Fibroblast of lung (primary cell): ENCODE measurements around the gene PECR. TPM values are rescaled to one million over a fixed set of nuclear protein-coding genes. Genes with fewer than 3 reads are reported as not detected.

Experiments
- DNase-seq, 2 donors: peaks; one replicate each; pipeline versions ENCODE4 v3.0.0 to v3.0.0-alpha.2; 2010; ENCODE audit warnings: low read depth in 2 of 2
- H2AFZ ChIP-seq: 2 replicates; pipeline ENCODE4 v1.5.1; 2012; ENCODE audit warnings: low read length, control low read depth, inconsistent platforms
- H3K27ac ChIP-seq: 2 replicates; pipeline ENCODE4 v1.5.1; 2011; ENCODE audit warnings: low read length, control low read depth; ENCODE audit not compliant: insufficient read depth
- H3K27me3 ChIP-seq: 2 replicates; pipeline ENCODE4 v1.5.1; 2011; ENCODE audit warnings: mild to moderate bottlenecking, low read length; ENCODE audit not compliant: control insufficient read depth, insufficient read depth
- H3K36me3 ChIP-seq: 2 replicates; pipeline ENCODE4 v1.5.1; 2011; ENCODE audit warnings: low read length; ENCODE audit not compliant: control insufficient read depth, insufficient read depth
- H3K4me1 ChIP-seq: 2 replicates; pipeline ENCODE4 v1.5.1; 2011; ENCODE audit warnings: low read length; ENCODE audit not compliant: control insufficient read depth, insufficient read depth; ENCODE audit errors: extremely low read depth
- H3K4me2 ChIP-seq: 2 replicates; pipeline ENCODE4 v1.5.1; 2011; ENCODE audit warnings: low read length, control low read depth; ENCODE audit not compliant: insufficient read depth; ENCODE audit errors: extremely low read depth
- H3K4me3 ChIP-seq, 4 experiments: fragments of 200-600 bp in 1 of 4; sonication (generic) in 1 of 4; replicated peaks in 1 of 4; 2 replicates each; pipeline ENCODE4 v1.5.1; 2011 to 2016; ENCODE audit warnings: low read length in 4 of 4, low read depth in 3 of 4, mild to moderate bottlenecking in 3 of 4, control low read depth in 2 of 4, inconsistent platforms in 1 of 4, mixed read lengths in 1 of 4; ENCODE audit not compliant: insufficient read depth in 1 of 4; ENCODE audit errors: control extremely low read depth in 1 of 4
- H3K79me2 ChIP-seq: 2 replicates; pipeline ENCODE4 v1.5.1; 2012; ENCODE audit warnings: mild to moderate bottlenecking, low read length, inconsistent platforms; ENCODE audit not compliant: control insufficient read depth, insufficient read depth
- H3K9ac ChIP-seq: 2 replicates; pipeline ENCODE4 v1.5.1; 2011; ENCODE audit warnings: mild to moderate bottlenecking, low read length, control low read depth; ENCODE audit not compliant: insufficient read depth
- H3K9me3 ChIP-seq: 2 replicates; pipeline ENCODE4 v1.5.1; 2012; ENCODE audit warnings: low read depth, low read length; ENCODE audit not compliant: control insufficient read depth, insufficient read depth
- H4K20me1 ChIP-seq: 2 replicates; pipeline ENCODE4 v1.5.1; 2011; ENCODE audit warnings: low read length; ENCODE audit not compliant: control insufficient read depth, insufficient read depth; ENCODE audit errors: extremely low read depth
- CTCF ChIP-seq, 2 donors: IDR thresholded peaks in 1 of 2; conservative IDR thresholded peaks in 1 of 2; 1 replicate in 1 of 2; 2 replicates in 1 of 2; pipeline ENCODE4 v1.5.1; 2011 to 2012; ENCODE audit warnings: low read length in 2 of 2, control low read depth in 1 of 2, inconsistent platforms in 1 of 2, low read depth in 1 of 2, mild to moderate bottlenecking in 1 of 2
- EZH2 ChIP-seq: IDR thresholded peaks from 2 replicates; pipeline ENCODE4 v1.5.1; 2012; ENCODE audit warnings: low read length, control low read depth, mild to moderate bottlenecking; ENCODE audit errors: missing control alignments
- polyA plus RNA-seq, 2 donors: library from polyadenylated mRNA; depleted of rRNA in 1 of 2; stranded (reverse) in 1 of 2; unstranded in 1 of 2; fragments of >200 nt; gene quantifications; 2 replicates each; pipeline ENCODE4 v1.2.1, GENCODE V29; 2011 to 2012; ENCODE audit warnings: missing spikeins in 1 of 2
- total RNA-seq: library from RNA; depleted of rRNA; stranded (reverse); fragments of >200 nt; gene quantifications from 2 replicates; pipeline ENCODE4 v1.2.1, GENCODE V29; 2014

PECR gene
- total and polyA plus RNA-seq, 2 donors (not counting 1 experiment from before 2014, with no cell fraction given) = 11.7 to 19.3 TPM

DNA sequence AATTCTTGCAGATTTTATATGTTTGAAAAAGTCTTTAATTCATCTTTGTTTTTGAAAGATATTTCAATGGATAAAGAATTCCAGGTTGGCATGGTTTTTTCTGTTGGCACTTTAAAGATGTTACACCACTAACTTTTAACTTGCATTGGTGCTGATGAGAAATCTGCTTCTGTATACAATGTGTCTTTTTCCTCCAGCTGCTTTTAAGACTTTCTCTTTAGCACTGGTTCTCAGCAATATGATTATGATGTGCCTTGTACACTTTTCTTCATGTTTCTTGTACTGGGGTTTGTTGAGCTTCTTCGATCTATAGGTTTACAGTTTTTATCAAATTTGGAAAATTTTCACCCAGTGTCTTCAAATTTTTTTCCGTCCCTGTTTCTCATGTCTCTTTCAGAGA is 29.2 kb downstream of the PECR start:
- no peaks in the 10 kb centered on the region for H3K27me3 ChIP-seq
- DNase-seq = no peak
- H3K9me3 ChIP-seq = no peaks in the 10 kb centered on the region
- H3K9ac ChIP-seq = no peak overlapping the region
- no peaks in the 10 kb centered on the region for H4K20me1 ChIP-seq
- no peak overlapping the region for H3K4me2 ChIP-seq
- TF ChIP-seq EZH2 = no peak
- TF ChIP-seq CTCF (conservative IDR thresholded peaks at IDR 0.05 in 1 of 2, IDR thresholded peaks at IDR 0.05 in 1 of 2; ENCODE audit: low read depth in 1 of 2, low read length in 2 of 2) = no peak
- no peaks in the 10 kb centered on the region for H3K4me1 ChIP-seq
- H3K27ac ChIP-seq = no peak overlapping the region
- H2AFZ ChIP-seq = no peak overlapping the region
- H3K79me2 ChIP-seq = no peaks in the 10 kb centered on the region
- H3K4me3 ChIP-seq = no peak overlapping the region
- no peaks in the 10 kb centered on the region for H3K36me3 ChIP-seq

GRCh38 chr2:216051350-216051749 is 30.3 kb downstream of the PECR start:
- Histone ChIP-seq H3K27me3 (no peaks in the 10 kb centered on the region), H3K27ac (no peak overlapping the region), H3K4me3 (no peak overlapping the region), H3K9ac (no peak overlapping the region), H3K36me3 (no peaks in the 10 kb centered on the region), H3K79me2 (no peaks in the 10 kb centered on the region), H4K20me1 (no peaks in the 10 kb centered on the region), H3K4me2 (no peak overlapping the region), H2AFZ (no peak overlapping the region), H3K4me1 (no peaks in the 10 kb centered on the region), H3K9me3 (no peaks in the 10 kb centered on the region)
- no peak for TF ChIP-seq EZH2
- TF ChIP-seq CTCF (conservative IDR thresholded peaks at IDR 0.05 in 1 of 2, IDR thresholded peaks at IDR 0.05 in 1 of 2; ENCODE audit: low read depth in 1 of 2, low read length in 2 of 2) = no peak
- no peak for DNase-seq

- no peak overlapping the region for H2AFZ ChIP-seq
- no peak for DNase-seq
- H3K9ac ChIP-seq = no peak overlapping the region
- no peaks in the 10 kb centered on the region for H3K4me1 ChIP-seq
- no peak overlapping the region for H3K4me2 ChIP-seq
- H3K27me3 ChIP-seq = no peaks in the 10 kb centered on the region
- no peaks in the 10 kb centered on the region for H4K20me1 ChIP-seq
- no peaks in the 10 kb centered on the region for H3K36me3 ChIP-seq
- H3K79me2 ChIP-seq = no peaks in the 10 kb centered on the region
- H3K4me3 ChIP-seq = no peak overlapping the region
- no peak for TF ChIP-seq CTCF (conservative IDR thresholded peaks at IDR 0.05 in 1 of 2, IDR thresholded peaks at IDR 0.05 in 1 of 2; ENCODE audit: low read depth in 1 of 2, low read length in 2 of 2)
- TF ChIP-seq EZH2 = no peak
- no peak overlapping the region for H3K27ac ChIP-seq
- H3K9me3 ChIP-seq = no peaks in the 10 kb centered on the region
Observed at GRCh38 chr2:216049452-216049851, 32.2 kb downstream of the PECR start.
